ENCODE data around the gene TTC39C. TPM values are rescaled to one million over a fixed set of nuclear protein-coding genes. Genes with fewer than 3 reads are reported as not detected.

TTC39C gene
- total RNA-seq, 1 experiment from 2014 or later = 24.0 TPM

DNA sequence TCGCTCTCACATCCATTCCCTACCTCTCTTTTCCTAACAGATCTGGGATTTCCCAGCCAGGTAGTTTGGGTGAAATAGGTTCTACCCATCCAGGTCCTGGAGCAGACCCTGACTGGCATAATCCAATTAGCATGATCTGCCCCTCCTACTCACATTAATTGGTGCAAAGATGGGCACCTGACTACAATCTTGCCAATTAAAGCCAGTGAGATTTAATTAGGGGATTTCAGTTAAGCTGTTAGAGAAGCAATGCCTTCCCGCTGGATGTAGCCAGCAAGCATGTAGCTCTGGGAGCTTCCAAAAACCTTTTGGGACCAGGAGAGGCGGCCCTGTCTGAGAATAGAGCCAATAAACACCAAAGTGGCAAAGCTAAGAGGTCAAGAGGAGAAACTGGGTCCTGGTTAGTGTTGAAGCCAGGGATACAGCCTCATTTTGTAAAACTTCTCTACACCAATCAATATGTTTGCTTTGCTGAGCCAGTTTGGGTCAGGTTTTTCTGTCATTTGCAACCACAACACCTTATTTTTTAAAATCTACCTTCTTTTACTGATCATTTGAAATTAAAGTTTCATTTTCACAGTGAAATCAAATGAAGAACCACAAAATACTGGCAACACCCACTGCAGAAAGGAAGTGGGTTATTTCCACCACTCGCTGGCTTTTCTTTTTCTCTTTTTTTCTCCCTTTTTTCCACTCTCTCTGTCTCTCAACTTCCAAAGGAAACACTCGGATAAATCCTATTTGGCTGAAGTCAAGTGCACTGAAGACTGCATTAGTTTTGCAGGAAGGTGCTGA lies 3.2 kb upstream of the TTC39C start:
- BruUV-seq (replicated peaks) = no TSS peak
- intact Hi-C loops (cut with micrococcal nuclease; ENCODE audit: unreplicated experiment) = no loop called here
- H3K27ac ChIP-seq (ENCODE audit: low read depth, low read length, poor library complexity, severe bottlenecking) = no peak overlapping the region
- no peak for DNase-seq (ENCODE audit: low spot score)
- ChIA-PET CTCF (no interaction called here), POLR2A (ENCODE audit: low non-redundant PET) (no interaction called here)
- no peak overlapping the region for H3K4me3 ChIP-seq (ENCODE audit: low read depth, low read length, poor library complexity, severe bottlenecking)
- H3K4me1 ChIP-seq (ENCODE audit: insufficient read depth, low read length, poor library complexity, severe bottlenecking) = peaks cover 8% of the 10 kb centered on the region
- no peaks in the 10 kb centered on the region for H3K9me3 ChIP-seq (ENCODE audit: low read depth, low read length, poor library complexity, severe bottlenecking)
- TF ChIP-seq, protein P1, sequence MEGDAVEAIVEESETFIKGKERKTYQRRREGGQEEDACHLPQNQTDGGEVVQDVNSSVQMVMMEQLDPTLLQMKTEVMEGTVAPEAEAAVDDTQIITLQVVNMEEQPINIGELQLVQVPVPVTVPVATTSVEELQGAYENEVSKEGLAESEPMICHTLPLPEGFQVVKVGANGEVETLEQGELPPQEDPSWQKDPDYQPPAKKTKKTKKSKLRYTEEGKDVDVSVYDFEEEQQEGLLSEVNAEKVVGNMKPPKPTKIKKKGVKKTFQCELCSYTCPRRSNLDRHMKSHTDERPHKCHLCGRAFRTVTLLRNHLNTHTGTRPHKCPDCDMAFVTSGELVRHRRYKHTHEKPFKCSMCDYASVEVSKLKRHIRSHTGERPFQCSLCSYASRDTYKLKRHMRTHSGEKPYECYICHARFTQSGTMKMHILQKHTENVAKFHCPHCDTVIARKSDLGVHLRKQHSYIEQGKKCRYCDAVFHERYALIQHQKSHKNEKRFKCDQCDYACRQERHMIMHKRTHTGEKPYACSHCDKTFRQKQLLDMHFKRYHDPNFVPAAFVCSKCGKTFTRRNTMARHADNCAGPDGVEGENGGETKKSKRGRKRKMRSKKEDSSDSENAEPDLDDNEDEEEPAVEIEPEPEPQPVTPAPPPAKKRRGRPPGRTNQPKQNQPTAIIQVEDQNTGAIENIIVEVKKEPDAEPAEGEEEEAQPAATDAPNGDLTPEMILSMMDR (conservative IDR thresholded peaks at IDR 0.05; ENCODE audit: low read depth, low read length) = no peak
- no peak for TF ChIP-seq EZH2 (IDR thresholded peaks at IDR 0.05; ENCODE audit: borderline replicate concordance, low read depth, low read length, poor library complexity, severe bottlenecking)
- peaks cover 3% of the 10 kb centered on the region for H3K27me3 ChIP-seq (replicated peaks; ENCODE audit: insufficient read depth, low read depth, low read length, poor library complexity)
- H3K36me3 ChIP-seq (ENCODE audit: insufficient read depth, low read length, poor library complexity, severe bottlenecking) = no peaks in the 10 kb centered on the region

DNA sequence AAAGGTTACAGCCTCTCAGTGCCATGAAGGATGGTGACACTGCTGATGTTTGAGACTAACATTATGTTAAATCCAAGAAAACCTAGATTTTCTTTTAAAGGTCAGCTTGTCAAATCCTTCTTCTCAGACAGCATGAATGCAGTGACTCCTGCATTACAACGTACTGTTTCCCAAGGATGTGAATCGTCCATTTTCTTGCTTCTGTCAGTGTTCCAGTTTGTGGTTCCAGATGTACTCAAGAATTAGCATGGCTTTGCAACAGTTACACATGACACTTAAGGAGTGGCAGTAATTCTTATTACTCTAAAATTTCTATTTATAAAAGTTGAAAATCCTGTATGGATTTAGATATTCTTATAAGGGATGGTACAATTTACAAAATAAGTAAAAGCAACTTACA lies 1.5 kb upstream of the TTC39C start:
- Histone ChIP-seq H3K4me3 (ENCODE audit: low read depth, low read length, poor library complexity, severe bottlenecking) (no peak overlapping the region), H3K27me3 (replicated peaks; ENCODE audit: insufficient read depth, low read depth, low read length, poor library complexity) (peaks cover 3% of the 10 kb centered on the region), H3K36me3 (ENCODE audit: insufficient read depth, low read length, poor library complexity, severe bottlenecking) (no peaks in the 10 kb centered on the region), H3K27ac (ENCODE audit: low read depth, low read length, poor library complexity, severe bottlenecking) (no peak overlapping the region), H3K4me1 (ENCODE audit: insufficient read depth, low read length, poor library complexity, severe bottlenecking) (peaks cover 15% of the 10 kb centered on the region), H3K9me3 (ENCODE audit: low read depth, low read length, poor library complexity, severe bottlenecking) (no peaks in the 10 kb centered on the region)
- ChIA-PET POLR2A (ENCODE audit: low non-redundant PET) (no interaction called here), CTCF (no interaction called here)
- DNase-seq (ENCODE audit: low spot score) = no peak
- intact Hi-C loops (cut with micrococcal nuclease; ENCODE audit: unreplicated experiment) = no loop called here
- BruUV-seq (replicated peaks) = no TSS peak
- TF ChIP-seq, protein P1 (conservative IDR thresholded peaks at IDR 0.05; ENCODE audit: low read depth, low read length) = no peak
- TF ChIP-seq EZH2 (IDR thresholded peaks at IDR 0.05; ENCODE audit: borderline replicate concordance, low read depth, low read length, poor library complexity, severe bottlenecking) = no peak

DNA sequence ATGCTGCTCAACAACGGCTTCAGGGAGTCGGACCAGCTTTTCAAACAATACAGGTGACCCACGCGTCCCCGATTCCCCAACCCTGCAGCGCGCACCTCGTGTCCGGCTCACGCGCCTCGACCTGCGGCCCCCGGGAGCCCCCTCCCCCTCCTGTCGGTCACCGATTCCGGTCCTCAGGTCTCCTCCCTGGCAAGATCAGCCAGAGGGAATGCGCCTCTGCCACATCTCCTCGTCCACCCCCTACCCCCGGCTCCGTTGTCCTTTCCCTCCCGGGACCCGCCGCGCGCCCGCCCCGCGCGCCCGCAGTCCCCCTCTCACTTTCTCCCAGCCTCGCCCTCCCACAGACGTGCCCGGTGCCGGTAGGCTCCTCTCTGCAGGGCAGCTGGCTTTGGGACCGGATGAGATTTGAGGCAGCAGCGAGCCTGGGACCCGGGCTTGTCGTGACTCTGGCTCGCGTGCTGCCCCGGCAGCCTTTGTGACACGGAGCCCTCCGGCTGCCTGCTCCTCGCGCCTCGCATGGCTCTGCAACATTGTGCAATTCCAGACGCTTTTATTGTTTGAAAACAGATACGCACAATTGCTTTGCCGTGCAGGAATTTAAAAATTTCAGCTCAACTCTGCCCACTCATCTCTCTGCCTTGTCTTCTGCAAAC lies 558 bp downstream of the TTC39C start:
- BruUV-seq (replicated peaks) = no TSS peak
- no peaks in the 10 kb centered on the region for H3K36me3 ChIP-seq (ENCODE audit: insufficient read depth, low read length, poor library complexity, severe bottlenecking)
- ChIA-PET POLR2A (ENCODE audit: low non-redundant PET) (no interaction called here), CTCF (no interaction called here)
- DNase-seq (ENCODE audit: low spot score) = peak; percentile 70
- no peak for TF ChIP-seq EZH2 (IDR thresholded peaks at IDR 0.05; ENCODE audit: borderline replicate concordance, low read depth, low read length, poor library complexity, severe bottlenecking)
- TF ChIP-seq, protein P1 (conservative IDR thresholded peaks at IDR 0.05; ENCODE audit: low read depth, low read length) = no peak
- peak overlapping the region; percentile 78 for H3K27ac ChIP-seq (ENCODE audit: low read depth, low read length, poor library complexity, severe bottlenecking)
- intact Hi-C loops (cut with micrococcal nuclease; ENCODE audit: unreplicated experiment) = loop anchor here (5.0 kb wide), 1 partner anchor 102 kb away; no protein-coding TSS in a partner anchor
- no peaks in the 10 kb centered on the region for H3K9me3 ChIP-seq (ENCODE audit: low read depth, low read length, poor library complexity, severe bottlenecking)
- H3K27me3 ChIP-seq (replicated peaks; ENCODE audit: insufficient read depth, low read depth, low read length, poor library complexity) = no peaks in the 10 kb centered on the region
- peak overlapping the region; percentile 89 for H3K4me3 ChIP-seq (ENCODE audit: low read depth, low read length, poor library complexity, severe bottlenecking)
- peaks cover 18% of the 10 kb centered on the region for H3K4me1 ChIP-seq (ENCODE audit: insufficient read depth, low read length, poor library complexity, severe bottlenecking)
